Osteocyte (in vitro differentiated cells): ENCODE measurements around the gene CASP3. TPM values are rescaled to one million over a fixed set of nuclear protein-coding genes. Genes with fewer than 3 reads are reported as not detected.

Experiments used
- DNase-seq: peaks from one replicate; pipeline ENCODE4 v3.0.0; 2021; ENCODE audit warnings: mixed read lengths; ENCODE audit not compliant: unreplicated experiment; ENCODE audit errors: extremely low spot score
- H3K27ac Mint-ChIP-seq: one replicate; pipeline ENCODE4 v1.8.0; 2021; ENCODE audit warnings: mild to moderate bottlenecking, mixed read lengths; ENCODE audit not compliant: unreplicated experiment
- H3K27me3 Mint-ChIP-seq: one replicate; pipeline ENCODE4 v1.8.0; 2021; ENCODE audit warnings: mixed read lengths; ENCODE audit not compliant: unreplicated experiment
- H3K36me3 Mint-ChIP-seq: one replicate; pipeline ENCODE4 v1.8.0; 2021; ENCODE audit warnings: mixed read lengths; ENCODE audit not compliant: unreplicated experiment
- H3K4me1 Mint-ChIP-seq: one replicate; pipeline ENCODE4 v1.8.0; 2021; ENCODE audit warnings: mixed read lengths; ENCODE audit not compliant: unreplicated experiment
- H3K4me3 Mint-ChIP-seq: one replicate; pipeline ENCODE4 v1.8.0; 2021; ENCODE audit warnings: mild to moderate bottlenecking, moderate library complexity, mixed read lengths; ENCODE audit not compliant: unreplicated experiment
- H3K9me3 Mint-ChIP-seq: one replicate; pipeline ENCODE4 v1.8.0; 2021; ENCODE audit warnings: mixed read lengths; ENCODE audit not compliant: unreplicated experiment
- total RNA-seq: library from RNA; stranded (reverse); gene quantifications from 2 replicates; pipeline ENCODE4 v1.2.1, GENCODE V29; 2021
- TF ChIP-seq, protein P1 (sequence below): fragments of 200-600 bp; sonication (generic); IDR thresholded peaks from 2 replicates; pipeline ENCODE4 v1.5.0; 2021; ENCODE audit warnings: antibody characterized with exemption, mild to moderate bottlenecking, moderate library complexity

CASP3 gene
- total RNA-seq, 1 donor from 2014 or later = 28.2 TPM

DNA sequence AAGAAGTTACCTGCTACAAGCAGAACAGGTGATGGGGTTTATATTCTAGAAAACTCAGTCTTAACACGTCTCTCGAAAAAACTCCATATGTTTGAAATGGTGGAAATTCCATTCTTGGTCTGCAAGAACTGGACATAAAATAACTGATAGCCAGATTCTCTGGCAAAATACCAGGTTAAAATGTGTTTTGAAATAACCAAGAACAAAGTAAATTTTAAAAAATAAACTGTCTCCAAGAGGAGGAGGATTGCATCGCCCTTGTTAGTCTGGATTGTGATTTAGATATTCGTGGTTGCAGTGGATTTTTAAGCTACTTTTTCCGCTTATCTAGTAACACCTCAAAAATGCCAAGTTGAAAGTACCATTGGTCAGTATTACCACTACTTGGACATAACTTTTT, 43.8 kb upstream of the CASP3 start:
- no peak for DNase-seq
- H3K36me3 Mint-ChIP-seq = peaks cover 20% of the 10 kb centered on the region
- H3K9me3 Mint-ChIP-seq = no peaks in the 10 kb centered on the region
- TF ChIP-seq, protein P1, sequence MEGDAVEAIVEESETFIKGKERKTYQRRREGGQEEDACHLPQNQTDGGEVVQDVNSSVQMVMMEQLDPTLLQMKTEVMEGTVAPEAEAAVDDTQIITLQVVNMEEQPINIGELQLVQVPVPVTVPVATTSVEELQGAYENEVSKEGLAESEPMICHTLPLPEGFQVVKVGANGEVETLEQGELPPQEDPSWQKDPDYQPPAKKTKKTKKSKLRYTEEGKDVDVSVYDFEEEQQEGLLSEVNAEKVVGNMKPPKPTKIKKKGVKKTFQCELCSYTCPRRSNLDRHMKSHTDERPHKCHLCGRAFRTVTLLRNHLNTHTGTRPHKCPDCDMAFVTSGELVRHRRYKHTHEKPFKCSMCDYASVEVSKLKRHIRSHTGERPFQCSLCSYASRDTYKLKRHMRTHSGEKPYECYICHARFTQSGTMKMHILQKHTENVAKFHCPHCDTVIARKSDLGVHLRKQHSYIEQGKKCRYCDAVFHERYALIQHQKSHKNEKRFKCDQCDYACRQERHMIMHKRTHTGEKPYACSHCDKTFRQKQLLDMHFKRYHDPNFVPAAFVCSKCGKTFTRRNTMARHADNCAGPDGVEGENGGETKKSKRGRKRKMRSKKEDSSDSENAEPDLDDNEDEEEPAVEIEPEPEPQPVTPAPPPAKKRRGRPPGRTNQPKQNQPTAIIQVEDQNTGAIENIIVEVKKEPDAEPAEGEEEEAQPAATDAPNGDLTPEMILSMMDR = no peak
- H3K4me3 Mint-ChIP-seq = no peak overlapping the region
- no peaks in the 10 kb centered on the region for H3K27me3 Mint-ChIP-seq
- H3K4me1 Mint-ChIP-seq = peaks cover 7% of the 10 kb centered on the region
- no peak overlapping the region for H3K27ac Mint-ChIP-seq

DNA sequence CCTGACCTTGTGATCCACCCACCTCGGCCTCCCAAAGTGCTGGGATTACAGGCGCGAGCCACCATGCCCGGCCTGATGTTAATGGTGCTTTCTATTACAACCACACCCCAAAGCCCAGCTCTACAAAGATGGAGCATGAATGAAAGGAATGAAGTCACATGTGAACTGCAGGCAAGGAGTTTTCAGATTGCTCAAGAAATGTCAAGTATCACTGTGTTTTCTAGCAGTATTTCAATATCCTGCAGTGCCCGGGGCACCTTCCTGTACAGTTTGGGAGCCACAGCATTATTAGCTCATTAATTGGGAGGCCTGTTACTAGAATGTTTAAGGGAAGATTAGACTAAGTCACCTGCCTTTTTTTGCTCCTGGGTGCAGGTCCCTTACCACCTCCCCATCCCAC, 40.4 kb upstream of the CASP3 start:
- Mint-ChIP-seq H3K27ac (no peak overlapping the region), H3K9me3 (no peaks in the 10 kb centered on the region), H3K36me3 (peaks cover 23% of the 10 kb centered on the region), H3K4me1 (peaks cover 10% of the 10 kb centered on the region), H3K4me3 (no peak overlapping the region), H3K27me3 (no peaks in the 10 kb centered on the region)
- TF ChIP-seq, protein P1 = no peak
- DNase-seq = no peak

DNA sequence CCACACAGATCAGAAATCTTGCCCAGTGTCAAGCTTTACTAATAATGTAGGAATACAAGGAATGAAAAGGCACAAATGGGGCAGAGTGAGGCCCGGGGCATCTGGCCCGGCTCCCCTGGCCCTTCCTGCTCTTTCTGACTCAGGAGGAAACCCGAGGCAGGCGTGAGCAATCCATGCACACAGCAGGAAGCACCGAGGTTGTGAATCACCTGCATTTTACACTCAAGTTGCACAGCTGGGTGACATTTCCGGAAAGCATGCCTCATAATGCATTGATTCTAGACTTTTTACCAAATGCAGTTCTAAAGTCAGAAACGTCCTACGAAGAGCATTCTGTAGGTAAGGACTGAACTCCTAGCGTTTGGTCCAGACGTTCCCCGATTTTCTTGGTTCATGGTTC, 39.2 kb upstream of the CASP3 start:
- Mint-ChIP-seq H3K27ac (peak overlapping the region; percentile 32), H3K27me3 (no peaks in the 10 kb centered on the region), H3K4me3 (peak overlapping the region; percentile 5), H3K36me3 (peaks cover 20% of the 10 kb centered on the region), H3K4me1 (peaks cover 10% of the 10 kb centered on the region), H3K9me3 (no peaks in the 10 kb centered on the region)
- TF ChIP-seq, protein P1 = no peak
- DNase-seq = no peak

DNA sequence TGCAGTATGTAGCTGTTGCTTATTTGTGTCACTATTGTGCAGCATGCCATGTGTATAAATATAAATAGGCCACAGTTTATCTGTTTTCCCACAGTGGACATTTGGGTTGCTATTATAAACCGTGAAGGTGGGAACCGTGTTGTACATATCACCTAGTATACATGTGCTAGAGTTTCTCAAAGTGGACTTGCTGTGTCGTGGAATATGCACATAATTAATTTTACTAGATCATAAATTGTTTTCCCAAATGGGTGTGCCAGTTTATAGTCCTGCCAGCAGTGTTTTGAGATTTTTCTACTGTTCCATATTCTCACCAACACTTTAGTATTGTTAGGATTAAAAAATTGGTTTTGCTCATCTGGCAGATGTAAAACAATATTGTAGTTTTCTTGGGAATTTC, 38.8 kb upstream of the CASP3 start:
- Mint-ChIP-seq H3K4me3 (no peak overlapping the region), H3K27me3 (no peaks in the 10 kb centered on the region), H3K9me3 (no peaks in the 10 kb centered on the region), H3K36me3 (peaks cover 20% of the 10 kb centered on the region), H3K4me1 (peaks cover 10% of the 10 kb centered on the region), H3K27ac (peak overlapping the region; percentile 32)
- DNase-seq = no peak
- TF ChIP-seq, protein P1 = no peak

DNA sequence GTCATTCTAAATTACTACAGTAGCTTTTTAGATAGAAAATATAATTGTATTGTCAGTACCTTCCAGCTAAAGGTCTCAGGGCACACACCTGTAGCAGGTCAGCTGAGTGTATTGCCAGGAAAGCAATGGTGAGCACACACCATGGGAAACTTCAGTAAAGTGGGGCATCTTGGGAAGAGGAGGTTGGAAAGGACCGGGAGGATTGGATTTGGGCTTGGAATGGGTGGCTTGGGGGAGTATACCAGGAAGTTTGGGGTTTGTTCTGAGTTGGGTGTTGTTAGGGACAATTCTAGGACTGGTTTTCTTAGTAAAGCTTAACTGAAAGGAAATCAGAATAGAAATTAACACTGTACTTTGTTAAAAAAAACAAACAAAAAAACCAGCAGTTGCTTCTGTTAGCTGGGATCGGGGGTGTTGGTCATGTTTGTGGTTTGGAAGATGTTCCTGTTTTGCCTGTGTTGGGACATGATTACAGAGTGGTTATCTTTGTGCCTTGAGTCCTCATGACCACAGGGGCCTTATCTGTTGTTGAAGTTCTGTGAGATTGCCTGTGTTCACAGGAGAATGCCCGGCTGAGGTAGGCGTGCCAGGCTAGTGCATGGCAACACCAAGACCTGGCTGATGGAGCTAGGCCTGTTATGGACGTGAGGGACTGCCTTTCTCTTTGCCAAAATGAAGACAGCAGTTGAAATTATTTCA, 35.4 kb upstream of the CASP3 start:
- Mint-ChIP-seq H3K4me1 (peaks cover 10% of the 10 kb centered on the region), H3K27me3 (no peaks in the 10 kb centered on the region), H3K9me3 (no peaks in the 10 kb centered on the region), H3K4me3 (no peak overlapping the region), H3K36me3 (peaks cover 10% of the 10 kb centered on the region), H3K27ac (no peak overlapping the region)
- TF ChIP-seq, protein P1 = no peak
- no peak for DNase-seq
